ENCODE measurements around the gene MEX3C.

MEX3C gene

GRCh38 chr18:51137891-51138290, 59.6 kb downstream of the MEX3C start:
- Histone ChIP-seq H3K36me3 (ENCODE audit: control insufficient read depth, insufficient read depth, low read length) (no peaks in the 10 kb centered on the region), H3K27me3 (replicated peaks; ENCODE audit: control insufficient read depth, insufficient read depth, low read length, poor library complexity, severe bottlenecking) (no peaks in the 10 kb centered on the region), H3K4me3 (ENCODE audit: insufficient read depth, low read depth, low read length, poor library complexity, severe bottlenecking) (no peak overlapping the region), H3K4me1 (ENCODE audit: control insufficient read depth, insufficient read depth, low read length, poor library complexity, severe bottlenecking) (no peaks in the 10 kb centered on the region), H3K9me3 (ENCODE audit: control insufficient read depth, low read length) (no peaks in the 10 kb centered on the region), H3K27ac (ENCODE audit: insufficient read depth, low read length, poor library complexity, severe bottlenecking) (no peak overlapping the region)
- DNase-seq = no peak

GRCh38 chr18:51137026-51137729, 60.3 kb downstream of the MEX3C start:
- Histone ChIP-seq H3K4me1 (ENCODE audit: control insufficient read depth, insufficient read depth, low read length, poor library complexity, severe bottlenecking) (no peaks in the 10 kb centered on the region), H3K4me3 (ENCODE audit: insufficient read depth, low read depth, low read length, poor library complexity, severe bottlenecking) (no peak overlapping the region), H3K36me3 (ENCODE audit: control insufficient read depth, insufficient read depth, low read length) (no peaks in the 10 kb centered on the region), H3K27ac (ENCODE audit: insufficient read depth, low read length, poor library complexity, severe bottlenecking) (no peak overlapping the region), H3K9me3 (ENCODE audit: control insufficient read depth, low read length) (no peaks in the 10 kb centered on the region), H3K27me3 (replicated peaks; ENCODE audit: control insufficient read depth, insufficient read depth, low read length, poor library complexity, severe bottlenecking) (no peaks in the 10 kb centered on the region)
- no peak for DNase-seq

GRCh38 chr18:51135795-51136194, 61.7 kb downstream of the MEX3C start:
- no peaks in the 10 kb centered on the region for H3K9me3 ChIP-seq (ENCODE audit: control insufficient read depth, low read length)
- DNase-seq = no peak
- H3K27ac ChIP-seq (ENCODE audit: insufficient read depth, low read length, poor library complexity, severe bottlenecking) = no peak overlapping the region
- H3K27me3 ChIP-seq (replicated peaks; ENCODE audit: control insufficient read depth, insufficient read depth, low read length, poor library complexity, severe bottlenecking) = no peaks in the 10 kb centered on the region
- no peak overlapping the region for H3K4me3 ChIP-seq (ENCODE audit: insufficient read depth, low read depth, low read length, poor library complexity, severe bottlenecking)
- no peaks in the 10 kb centered on the region for H3K4me1 ChIP-seq (ENCODE audit: control insufficient read depth, insufficient read depth, low read length, poor library complexity, severe bottlenecking)
- no peaks in the 10 kb centered on the region for H3K36me3 ChIP-seq (ENCODE audit: control insufficient read depth, insufficient read depth, low read length)

GRCh38 chr18:51135364-51135763, 62.1 kb downstream of the MEX3C start:
- H3K36me3 ChIP-seq (ENCODE audit: control insufficient read depth, insufficient read depth, low read length) = no peaks in the 10 kb centered on the region
- H3K4me1 ChIP-seq (ENCODE audit: control insufficient read depth, insufficient read depth, low read length, poor library complexity, severe bottlenecking) = no peaks in the 10 kb centered on the region
- H3K27me3 ChIP-seq (replicated peaks; ENCODE audit: control insufficient read depth, insufficient read depth, low read length, poor library complexity, severe bottlenecking) = no peaks in the 10 kb centered on the region
- no peaks in the 10 kb centered on the region for H3K9me3 ChIP-seq (ENCODE audit: control insufficient read depth, low read length)
- H3K4me3 ChIP-seq (ENCODE audit: insufficient read depth, low read depth, low read length, poor library complexity, severe bottlenecking) = no peak overlapping the region
- DNase-seq = no peak
- no peak overlapping the region for H3K27ac ChIP-seq (ENCODE audit: insufficient read depth, low read length, poor library complexity, severe bottlenecking)

- DNase-seq = no peak
- H3K27me3 ChIP-seq (replicated peaks; ENCODE audit: control insufficient read depth, insufficient read depth, low read length, poor library complexity, severe bottlenecking) = no peaks in the 10 kb centered on the region
- no peak overlapping the region for H3K4me3 ChIP-seq (ENCODE audit: insufficient read depth, low read depth, low read length, poor library complexity, severe bottlenecking)
Measured at GRCh38 chr18:51134721-51135120, 62.8 kb downstream of the MEX3C start.

GRCh38 chr18:51133580-51134160, 63.8 kb downstream of the MEX3C start:
- H3K27ac ChIP-seq (ENCODE audit: insufficient read depth, low read length, poor library complexity, severe bottlenecking) = no peak overlapping the region
- H3K4me1 ChIP-seq (ENCODE audit: control insufficient read depth, insufficient read depth, low read length, poor library complexity, severe bottlenecking) = no peaks in the 10 kb centered on the region
- no peaks in the 10 kb centered on the region for H3K27me3 ChIP-seq (replicated peaks; ENCODE audit: control insufficient read depth, insufficient read depth, low read length, poor library complexity, severe bottlenecking)
- no peak overlapping the region for H3K4me3 ChIP-seq (ENCODE audit: insufficient read depth, low read depth, low read length, poor library complexity, severe bottlenecking)
- no peak for DNase-seq
- no peaks in the 10 kb centered on the region for H3K9me3 ChIP-seq (ENCODE audit: control insufficient read depth, low read length)
- H3K36me3 ChIP-seq (ENCODE audit: control insufficient read depth, insufficient read depth, low read length) = no peaks in the 10 kb centered on the region

More at GRCh38 chr18:51134721-51135120, 62.8 kb downstream of the MEX3C start:
- Histone ChIP-seq H3K9me3 (ENCODE audit: control insufficient read depth, low read length) (no peaks in the 10 kb centered on the region), H3K4me1 (ENCODE audit: control insufficient read depth, insufficient read depth, low read length, poor library complexity, severe bottlenecking) (no peaks in the 10 kb centered on the region), H3K36me3 (ENCODE audit: control insufficient read depth, insufficient read depth, low read length) (no peaks in the 10 kb centered on the region), H3K27ac (ENCODE audit: insufficient read depth, low read length, poor library complexity, severe bottlenecking) (no peak overlapping the region)

- DNase-seq = no peak
Measured at GRCh38 chr18:51132256-51132935, 65.1 kb downstream of the MEX3C start.

GRCh38 chr18:51128533-51128932, 68.9 kb downstream of the MEX3C start:
- Histone ChIP-seq H3K9me3 (ENCODE audit: control insufficient read depth, low read length) (no peaks in the 10 kb centered on the region), H3K27ac (ENCODE audit: insufficient read depth, low read length, poor library complexity, severe bottlenecking) (no peak overlapping the region), H3K27me3 (replicated peaks; ENCODE audit: control insufficient read depth, insufficient read depth, low read length, poor library complexity, severe bottlenecking) (no peaks in the 10 kb centered on the region), H3K4me1 (ENCODE audit: control insufficient read depth, insufficient read depth, low read length, poor library complexity, severe bottlenecking) (no peaks in the 10 kb centered on the region), H3K36me3 (ENCODE audit: control insufficient read depth, insufficient read depth, low read length) (no peaks in the 10 kb centered on the region), H3K4me3 (ENCODE audit: insufficient read depth, low read depth, low read length, poor library complexity, severe bottlenecking) (no peak overlapping the region)
- no peak for DNase-seq

More at GRCh38 chr18:51132256-51132935, 65.1 kb downstream of the MEX3C start:
- no peaks in the 10 kb centered on the region for H3K36me3 ChIP-seq (ENCODE audit: control insufficient read depth, insufficient read depth, low read length)
- no peaks in the 10 kb centered on the region for H3K27me3 ChIP-seq (replicated peaks; ENCODE audit: control insufficient read depth, insufficient read depth, low read length, poor library complexity, severe bottlenecking)
- no peak overlapping the region for H3K4me3 ChIP-seq (ENCODE audit: insufficient read depth, low read depth, low read length, poor library complexity, severe bottlenecking)
- H3K9me3 ChIP-seq (ENCODE audit: control insufficient read depth, low read length) = no peaks in the 10 kb centered on the region
- no peaks in the 10 kb centered on the region for H3K4me1 ChIP-seq (ENCODE audit: control insufficient read depth, insufficient read depth, low read length, poor library complexity, severe bottlenecking)
- no peak overlapping the region for H3K27ac ChIP-seq (ENCODE audit: insufficient read depth, low read length, poor library complexity, severe bottlenecking)

GRCh38 chr18:51127664-51128063, 69.8 kb downstream of the MEX3C start:
- no peaks in the 10 kb centered on the region for H3K4me1 ChIP-seq (ENCODE audit: control insufficient read depth, insufficient read depth, low read length, poor library complexity, severe bottlenecking)
- H3K27ac ChIP-seq (ENCODE audit: insufficient read depth, low read length, poor library complexity, severe bottlenecking) = no peak overlapping the region
- H3K27me3 ChIP-seq (replicated peaks; ENCODE audit: control insufficient read depth, insufficient read depth, low read length, poor library complexity, severe bottlenecking) = no peaks in the 10 kb centered on the region
- H3K36me3 ChIP-seq (ENCODE audit: control insufficient read depth, insufficient read depth, low read length) = no peaks in the 10 kb centered on the region
- H3K4me3 ChIP-seq (ENCODE audit: insufficient read depth, low read depth, low read length, poor library complexity, severe bottlenecking) = no peak overlapping the region
- H3K9me3 ChIP-seq (ENCODE audit: control insufficient read depth, low read length) = no peaks in the 10 kb centered on the region
- DNase-seq = no peak

GRCh38 chr18:51125976-51126375, 71.5 kb downstream of the MEX3C start:
- no peak for DNase-seq
- Histone ChIP-seq H3K4me1 (ENCODE audit: control insufficient read depth, insufficient read depth, low read length, poor library complexity, severe bottlenecking) (no peaks in the 10 kb centered on the region), H3K36me3 (ENCODE audit: control insufficient read depth, insufficient read depth, low read length) (no peaks in the 10 kb centered on the region), H3K9me3 (ENCODE audit: control insufficient read depth, low read length) (no peaks in the 10 kb centered on the region), H3K4me3 (ENCODE audit: insufficient read depth, low read depth, low read length, poor library complexity, severe bottlenecking) (no peak overlapping the region), H3K27me3 (replicated peaks; ENCODE audit: control insufficient read depth, insufficient read depth, low read length, poor library complexity, severe bottlenecking) (no peaks in the 10 kb centered on the region), H3K27ac (ENCODE audit: insufficient read depth, low read length, poor library complexity, severe bottlenecking) (no peak overlapping the region)

Data from effector memory CD4-positive, alpha-beta T cell (primary cell).